ENCODE measurements around the gene SIGLEC1. TPM values are rescaled to one million over a fixed set of nuclear protein-coding genes. Genes with fewer than 3 reads are reported as not detected.

Gene SIGLEC1
- total RNA-seq, 1 experiment from 2014 or later, result not detected

GRCh38 chr20:3735768-3736167, 23.4 kb upstream of the SIGLEC1 start:
- H3K9me3 Mint-ChIP-seq (ENCODE audit: unreplicated experiment), result no peaks in the 10 kb centered on the region
- Histone ChIP-seq H3K4me3 (ENCODE audit: low read depth, low read length) (no peak overlapping the region), H3K9me3 (no peaks in the 10 kb centered on the region), H3K36me3 (ENCODE audit: control insufficient read depth, insufficient read depth, low read length) (no peaks in the 10 kb centered on the region), H3K27me3 (replicated peaks; ENCODE audit: control insufficient read depth, insufficient read depth, low read length) (no peaks in the 10 kb centered on the region), H3K4me1 (peaks cover 8% of the 10 kb centered on the region)
- no peaks in the 10 kb centered on the region for H3K27me3 Mint-ChIP-seq (ENCODE audit: insufficient read depth, unreplicated experiment)
- H3K4me1 Mint-ChIP-seq (ENCODE audit: low read depth, unreplicated experiment), result peaks cover 19% of the 10 kb centered on the region
- TF ChIP-seq CTCF (IDR thresholded peaks at IDR 0.05; ENCODE audit: insufficient read depth in 1 of 2, low read depth in 1 of 2, low read length in 1 of 2, severe bottlenecking in 1 of 2, unreplicated experiment in 1 of 2), result no peak
- DNase-seq, result no peak
- H3K27ac Mint-ChIP-seq (ENCODE audit: unreplicated experiment), result no peak overlapping the region
- intact Hi-C loops (cut with micrococcal nuclease; ENCODE audit: unreplicated experiment), result no loop called here
- ChIA-PET POLR2A (no interaction called here), CTCF (interaction anchor here (0.5 to 2.0 kb wide), 3 partner anchors 19 to 32 kb away, joined by 3 to 7 read pairs (median 5); partner anchors contain the start of gene ADISSP)
- no peak overlapping the region for H3K4me3 Mint-ChIP-seq (ENCODE audit: unreplicated experiment)
- BruUV-seq (replicated peaks), result no TSS peak
- H3K36me3 Mint-ChIP-seq (ENCODE audit: insufficient read depth, unreplicated experiment), result no peaks in the 10 kb centered on the region

- BruUV-seq (replicated peaks), result no TSS peak
- H3K4me3 Mint-ChIP-seq (ENCODE audit: unreplicated experiment), result no peak overlapping the region
Observed at GRCh38 chr20:3734111-3734843, 21.9 kb upstream of the SIGLEC1 start.

More at GRCh38 chr20:3734111-3734843, 21.9 kb upstream of the SIGLEC1 start:
- intact Hi-C loops (cut with micrococcal nuclease; ENCODE audit: unreplicated experiment), result no loop called here
- H3K4me1 Mint-ChIP-seq (ENCODE audit: low read depth, unreplicated experiment), result peaks cover 19% of the 10 kb centered on the region
- DNase-seq, result no peak
- H3K27ac Mint-ChIP-seq (ENCODE audit: unreplicated experiment), result no peak overlapping the region
- no peak overlapping the region for H3K4me3 ChIP-seq (ENCODE audit: low read depth, low read length)
- no peaks in the 10 kb centered on the region for H3K27me3 ChIP-seq (replicated peaks; ENCODE audit: control insufficient read depth, insufficient read depth, low read length)
- H3K4me1 ChIP-seq, result peaks cover 8% of the 10 kb centered on the region
- no peaks in the 10 kb centered on the region for H3K27me3 Mint-ChIP-seq (ENCODE audit: insufficient read depth, unreplicated experiment)
- H3K9me3 Mint-ChIP-seq (ENCODE audit: unreplicated experiment), result no peaks in the 10 kb centered on the region
- ChIA-PET CTCF (no interaction called here), POLR2A (no interaction called here)
- peaks cover 5% of the 10 kb centered on the region for H3K36me3 Mint-ChIP-seq (ENCODE audit: insufficient read depth, unreplicated experiment)
- no peaks in the 10 kb centered on the region for H3K36me3 ChIP-seq (ENCODE audit: control insufficient read depth, insufficient read depth, low read length)
- no peak for TF ChIP-seq CTCF (IDR thresholded peaks at IDR 0.05; ENCODE audit: insufficient read depth in 1 of 2, low read depth in 1 of 2, low read length in 1 of 2, severe bottlenecking in 1 of 2, unreplicated experiment in 1 of 2)
- no peaks in the 10 kb centered on the region for H3K9me3 ChIP-seq

All from Caco-2 (cell line).